Sciatic nerve (tissue), 2 donors: ENCODE data around the gene MYO1E. TPM values are rescaled to one million over a fixed set of nuclear protein-coding genes. Genes with fewer than 3 reads are reported as not detected.
"Not testable (repeated sequence)": the region's sequence is repeated elsewhere in the genome, so short reads cannot be mapped to it uniquely, and the experiment has no call there.

ENCODE experiments used
- ATAC-seq: fragments of 200-7000 bp; cut with Tn5 transposase; one replicate; pipeline ENCODE4 v1.9.1; 2020; ENCODE audit warnings: mild to moderate bottlenecking, moderate library complexity
- DNase-seq: peaks from one replicate; pipeline ENCODE4 v3.0.0-alpha.2; 2020; ENCODE audit warnings: low spot score
- intact Hi-C: fragments of 100-400 bp; cut with DNase I; formaldehyde crosslinking; loops from one replicate; pipeline ENCODE4 v1.14.2; 2022
- total RNA-seq: library from RNA; stranded (reverse); fragmentation: NEBNext Ultra II Directional; extraction: Animal tissue kit (Norgen Biotek cat#: 25700); gene quantifications from one replicate; pipeline ENCODE4 v1.2.1, GENCODE V29; 2021
- donor health status: DM: no; HTN: no; CAD: no.
- donor health status: DM: no; HTN: no; CAD: no.

MYO1E gene
- total RNA-seq, 1 donor from 2014 or later: 146 TPM

DNA sequence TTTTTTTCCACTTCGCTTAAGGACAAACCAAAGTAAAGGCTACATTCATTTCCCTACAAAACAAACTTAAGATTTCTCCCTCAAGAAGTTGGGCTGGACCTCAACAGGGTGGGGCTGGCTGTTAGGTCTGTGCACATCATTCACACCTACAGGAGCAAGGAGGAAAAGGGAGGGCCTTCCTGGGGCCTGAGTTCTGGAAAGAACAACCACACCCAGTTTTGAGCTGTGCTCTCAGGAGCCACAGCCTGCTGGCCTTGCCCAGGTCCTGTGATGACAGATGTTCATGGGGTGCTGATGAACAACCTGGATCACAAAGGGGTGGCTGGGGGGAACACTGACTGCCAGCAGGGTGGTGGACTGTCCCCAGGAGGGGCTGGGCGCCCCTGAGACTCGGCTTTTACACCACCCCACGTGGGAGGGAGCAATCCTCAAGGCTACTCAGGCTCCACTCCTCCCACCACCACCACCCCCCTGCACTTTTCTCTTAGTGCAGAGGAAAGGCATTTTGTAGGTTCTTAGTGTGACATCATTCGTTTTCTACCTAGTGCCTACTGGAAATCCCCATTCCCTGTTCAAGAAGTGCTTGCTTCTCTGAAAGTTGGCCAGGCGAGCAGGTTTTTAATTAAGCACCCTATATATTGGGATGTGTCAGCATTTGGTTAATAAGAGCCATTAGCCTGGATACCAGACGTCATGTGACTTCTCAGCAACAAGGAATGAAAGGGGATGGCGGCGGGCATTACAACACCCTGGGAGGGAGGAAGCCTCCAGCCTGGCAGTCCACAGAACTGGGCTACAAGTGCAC lies 232.0 kb downstream of the MYO1E start:
- intact Hi-C loops: no loop called here
- DNase-seq (no peak), ATAC-seq (no peak)

DNA sequence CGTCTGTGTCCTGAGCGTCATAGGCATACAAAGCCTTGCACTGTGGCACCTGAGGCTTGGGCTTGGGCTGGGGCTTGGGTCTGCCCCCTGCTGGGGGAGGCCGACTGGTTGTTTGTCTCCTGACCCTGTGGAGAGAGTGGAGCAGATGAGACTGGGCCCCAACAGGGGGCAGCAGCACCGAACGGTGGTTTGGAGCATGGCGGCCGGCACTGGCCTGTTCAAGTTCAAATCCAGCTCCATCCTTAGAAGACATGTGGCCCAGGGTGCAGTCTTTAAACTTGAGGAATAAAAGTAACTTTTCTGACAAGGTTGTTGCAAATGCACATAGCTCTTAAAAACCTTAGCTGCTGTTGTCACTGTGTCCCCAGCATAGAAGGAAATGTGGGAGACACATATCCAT lies 234.4 kb downstream of the MYO1E start:
- peak; percentile 42 for ATAC-seq
- intact Hi-C loops: no loop called here
- DNase-seq: no peak

DNA sequence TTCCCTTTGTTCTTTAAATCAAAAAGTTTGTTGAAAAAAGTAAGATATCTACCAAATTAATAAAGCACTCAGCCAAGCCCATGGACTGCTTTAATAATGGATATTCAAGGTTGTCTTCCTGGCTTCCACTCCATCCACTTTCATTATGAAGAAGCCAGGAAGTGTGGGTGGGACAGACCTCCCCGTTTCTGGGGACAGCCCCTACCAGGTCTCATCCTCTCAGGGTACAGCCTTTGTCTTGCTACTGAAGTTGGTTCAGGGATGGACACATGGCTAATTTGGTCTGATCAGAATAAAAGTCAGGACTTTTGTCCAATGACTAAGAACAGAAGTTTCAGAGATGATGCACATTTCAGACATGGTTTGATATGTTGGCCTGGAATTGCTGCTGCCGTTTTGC lies 235.1 kb downstream of the MYO1E start:
- ATAC-seq (no peak), DNase-seq (no peak)
- intact Hi-C loops: no loop called here

DNA sequence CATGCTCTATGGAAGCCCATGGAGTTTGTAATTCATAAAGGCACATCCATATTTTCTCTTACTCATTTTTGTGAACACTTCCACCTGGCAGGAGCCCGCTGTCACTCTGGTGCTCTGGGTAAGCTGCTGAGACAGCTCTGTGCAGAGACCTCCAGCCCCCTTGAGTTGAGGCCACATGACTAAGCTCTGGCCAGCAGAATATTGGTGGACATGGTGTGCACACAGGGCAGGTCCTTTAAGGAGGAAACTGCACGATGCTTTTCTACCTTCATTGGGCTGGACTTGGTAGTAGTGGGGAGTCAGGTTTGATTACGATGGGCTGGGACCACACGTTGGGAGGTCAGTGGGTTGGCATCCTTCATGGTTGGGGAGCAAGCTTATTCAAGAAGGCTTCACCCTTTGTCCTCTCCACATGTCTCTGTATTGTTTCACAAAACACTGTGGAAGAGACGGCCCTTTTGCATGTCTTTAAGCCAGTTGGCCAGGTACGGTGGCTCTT lies 238.7 kb downstream of the MYO1E start:
- DNase-seq: no peak
- intact Hi-C loops: no loop called here
- ATAC-seq: no peak

DNA sequence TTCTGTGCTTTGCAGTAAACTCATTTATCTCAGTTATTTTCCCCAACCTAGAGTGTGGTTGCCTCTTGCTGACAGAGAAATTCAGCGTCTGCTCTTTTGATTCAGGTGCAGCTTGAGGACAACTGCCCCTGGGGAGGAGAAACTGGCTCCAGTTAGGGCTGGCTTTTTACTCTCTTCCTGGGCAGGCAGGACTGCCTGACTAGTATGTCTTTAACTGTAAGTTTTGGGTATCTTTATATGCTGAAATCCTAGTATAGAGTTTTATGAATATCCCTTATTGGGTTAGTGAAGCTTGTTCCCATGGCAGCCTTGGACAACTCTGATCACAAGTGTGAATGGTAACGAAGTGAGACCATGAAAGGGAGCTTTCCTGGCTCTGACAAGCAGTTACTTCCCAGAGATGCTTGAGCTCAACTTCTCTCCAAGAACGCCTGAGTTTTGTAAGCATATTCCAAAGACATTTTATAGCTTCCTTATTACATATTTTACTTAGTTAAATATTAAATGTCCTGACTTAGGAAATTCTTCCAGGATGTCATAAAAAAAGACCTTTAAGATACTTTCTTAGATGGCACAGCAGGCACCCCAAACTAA lies 240.6 kb downstream of the MYO1E start:
- no peak for DNase-seq
- ATAC-seq: no peak
- intact Hi-C loops: no loop called here

DNA sequence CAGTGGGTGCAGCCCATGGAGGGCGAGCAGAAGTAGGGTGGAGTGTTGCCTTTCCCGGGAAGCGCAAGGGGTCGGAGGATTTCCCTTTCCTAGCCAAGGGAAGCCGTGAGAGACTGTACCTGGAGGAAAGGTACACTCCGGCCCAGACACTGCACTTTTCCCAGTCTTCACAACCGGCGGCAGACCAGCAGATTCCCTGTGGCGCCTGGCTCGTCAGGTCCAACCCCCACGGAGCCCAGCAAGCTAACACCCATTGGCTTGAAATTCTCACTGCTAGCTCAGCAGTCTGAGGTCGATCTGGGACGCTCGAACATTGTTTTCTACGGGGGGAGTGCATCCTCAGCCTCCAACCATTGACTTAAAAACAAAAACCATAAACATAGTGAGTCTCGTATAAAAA lies 241.2 kb downstream of the MYO1E start:
- intact Hi-C loops: no loop called here
- DNase-seq (no peak), ATAC-seq (no peak)

DNA sequence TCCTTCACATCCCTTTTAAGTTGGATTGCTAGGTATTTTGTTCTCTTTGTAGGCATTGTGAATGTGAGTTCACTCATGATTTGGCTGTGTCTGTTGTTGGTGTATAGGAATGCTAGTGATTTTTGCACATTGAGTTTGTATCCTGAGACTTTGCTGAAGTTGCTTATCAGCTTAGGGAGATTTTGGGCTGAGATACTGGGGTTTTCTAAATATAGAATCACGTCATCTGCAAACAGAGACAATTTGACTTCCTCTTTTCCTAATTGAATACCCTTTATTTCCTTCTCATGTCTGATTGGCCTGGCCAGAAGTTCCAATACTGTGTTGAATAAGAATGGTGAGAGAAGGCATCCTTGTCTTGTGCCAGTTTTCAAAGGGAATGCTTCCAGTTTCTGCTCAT lies 245.4 kb downstream of the MYO1E start:
- ATAC-seq, intact Hi-C loops, DNase-seq: not testable (repeated sequence)

GRCh38 chr15:59125683-59126082 lies 247.0 kb downstream of the MYO1E start:
- ATAC-seq, intact Hi-C loops, DNase-seq: not testable (repeated sequence)

- intact Hi-C loops: no loop called here
- ATAC-seq: no peak
- DNase-seq: no peak
These were observed 248.4 kb downstream of the MYO1E start for GRCh38 chr15:59124261-59124660.

GRCh38 chr15:59120937-59121336 lies 251.7 kb downstream of the MYO1E start:
- ATAC-seq: no peak
- intact Hi-C loops: no loop called here

GRCh38 chr15:59119625-59120024 lies 253.0 kb downstream of the MYO1E start:
- DNase-seq (no peak), ATAC-seq (no peak)
- intact Hi-C loops: no loop called here

More at GRCh38 chr15:59120937-59121336, 251.7 kb downstream of the MYO1E start:
- DNase-seq: no peak

GRCh38 chr15:59116771-59117170 lies 255.9 kb downstream of the MYO1E start:
- DNase-seq: no peak
- ATAC-seq: no peak
- intact Hi-C loops: no loop called here

DNA sequence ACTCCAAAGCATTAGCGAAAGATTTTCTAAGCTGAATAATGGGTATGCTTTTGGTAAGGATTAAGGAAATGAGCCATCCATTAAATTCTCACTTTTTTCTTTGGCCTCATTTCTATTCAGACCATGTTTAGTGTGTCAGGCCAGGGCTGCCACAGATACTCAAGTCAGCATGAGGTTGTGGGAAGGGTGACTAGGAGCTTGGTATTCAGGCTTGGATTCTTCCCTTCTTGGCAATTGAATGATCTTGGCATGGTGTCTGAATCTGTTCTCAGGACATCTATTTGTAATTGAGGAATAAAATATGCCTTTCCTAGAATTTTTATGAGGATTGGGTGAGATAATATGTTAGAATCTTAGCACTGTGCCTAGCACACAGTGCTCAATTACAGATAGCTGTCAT lies 256.5 kb downstream of the MYO1E start:
- intact Hi-C loops: no loop called here
- DNase-seq: no peak
- ATAC-seq: no peak

GRCh38 chr15:59115047-59115446 lies 257.6 kb downstream of the MYO1E start:
- DNase-seq (no peak), ATAC-seq (no peak)
- intact Hi-C loops: no loop called here

GRCh38 chr15:59111251-59111650 lies 261.4 kb downstream of the MYO1E start:
- intact Hi-C loops: no loop called here
- DNase-seq (no peak), ATAC-seq (no peak)

DNA sequence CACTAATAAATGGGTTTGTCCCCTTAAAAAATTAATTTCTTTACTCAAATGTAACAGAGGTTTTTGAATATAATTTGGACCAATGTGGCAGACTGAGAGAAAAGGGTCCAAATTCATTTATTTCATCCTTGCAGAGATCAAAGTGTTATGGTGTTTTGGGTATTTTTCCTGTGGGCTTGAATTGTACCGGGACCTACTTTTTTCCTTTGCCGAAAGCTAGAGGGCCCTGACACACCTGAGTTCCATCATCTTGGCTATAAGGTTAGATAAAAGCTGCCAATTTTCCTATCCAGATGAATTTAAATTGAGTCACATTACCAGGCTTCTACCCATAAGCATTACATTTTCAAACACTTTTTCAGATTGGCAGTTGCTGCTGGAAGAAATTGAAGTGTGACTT lies 266.8 kb downstream of the MYO1E start:
- intact Hi-C loops: no loop called here
- ATAC-seq: no peak
- no peak for DNase-seq

DNA sequence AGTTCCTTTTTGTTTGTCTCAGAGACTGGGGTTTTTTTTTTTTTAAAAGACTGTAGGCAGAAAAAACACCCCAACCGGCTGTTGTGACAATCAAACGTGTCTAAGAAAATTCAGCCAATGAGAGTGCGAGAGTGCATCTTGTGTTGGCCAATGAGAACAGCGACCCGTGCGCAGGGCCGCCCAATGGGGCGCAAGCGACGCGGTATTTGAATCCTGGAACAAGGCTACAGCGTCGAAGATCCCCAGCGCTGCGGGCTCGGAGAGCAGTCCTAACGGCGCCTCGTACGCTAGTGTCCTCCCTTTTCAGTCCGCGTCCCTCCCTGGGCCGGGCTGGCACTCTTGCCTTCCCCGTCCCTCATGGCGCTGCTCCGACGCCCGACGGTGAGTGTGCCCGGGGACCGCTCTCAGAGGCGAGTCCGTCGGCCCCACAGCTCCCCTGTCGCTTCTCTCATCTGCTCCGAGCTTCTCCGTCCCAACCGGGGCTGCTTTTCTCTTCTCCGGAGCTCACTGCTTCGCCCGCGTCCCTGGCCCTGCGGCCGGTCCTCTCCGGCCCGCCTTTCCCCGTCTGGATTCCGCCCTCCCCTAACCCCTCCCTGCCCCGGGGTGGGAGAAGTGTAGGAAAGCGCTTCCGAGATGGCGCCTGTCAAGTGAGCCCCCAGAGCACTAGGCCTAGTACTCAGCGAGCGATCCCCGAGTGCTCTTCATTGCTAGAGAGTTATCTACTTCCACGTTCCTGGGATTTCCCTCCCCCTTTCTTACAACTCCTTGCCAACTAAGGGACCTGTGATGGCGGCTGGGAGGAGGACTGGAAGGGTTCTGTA lies 267.5 kb downstream of the MYO1E start, which contains the start of gene CCNB2:
TSS of gene CCNB2 (plus strand) at position 235 of the 821 bp plus-strand sequence. CDS start at position 358, 123 bp downstream.
- peak; percentile 89 for DNase-seq
- intact Hi-C loops: no loop called here

GRCh38 chr15:59104602-59104911 lies 268.1 kb downstream of the MYO1E start:
- no peak for DNase-seq
- intact Hi-C loops: no loop called here
- peak; percentile 49 for ATAC-seq

More for the DNA sequence above, 267.5 kb downstream of the MYO1E start, which contains the start of gene CCNB2:
- peak; percentile 100 for ATAC-seq

- intact Hi-C loops: no loop called here
- no peak for ATAC-seq
- DNase-seq: no peak
These were observed 273.4 kb downstream of the MYO1E start for GRCh38 chr15:59099162-59099685.
